ENCODE data around the gene MACO1. TPM values are rescaled to one million over a fixed set of nuclear protein-coding genes. Genes with fewer than 3 reads are reported as not detected.
"Not testable (repeated sequence)": the region's sequence is repeated elsewhere in the genome, so short reads cannot be mapped to it uniquely, and the experiment has no call there.

MACO1 gene
- polyA plus RNA-seq (2013, experiment 1 of 2): 14.5 TPM
- polyA plus RNA-seq (2013, experiment 2 of 2): 16.1 TPM

- Histone ChIP-seq H3K36me3 (replicated peaks in 1 of 2; ENCODE audit: control insufficient read depth in 2 of 2, insufficient read depth in 2 of 2, low read length in 2 of 2) (no peaks in the 10 kb centered on the region), H2AK5ac (ENCODE audit: low read depth, low read length) (peak within 1 kb of the TSS; percentile 5), H3K9me3 (replicated peaks in 1 of 2; ENCODE audit: control insufficient read depth in 2 of 2, insufficient read depth in 1 of 2, low read depth in 1 of 2, low read length in 2 of 2) (no peaks in the 10 kb centered on the region), H3K4ac (ENCODE audit: low read length) (no peak within 1 kb of the TSS), H3K27me3 (ENCODE audit: control insufficient read depth in 3 of 3, insufficient read depth in 3 of 3, low read depth in 1 of 3, low read length in 3 of 3) (no peaks in the 10 kb centered on the region), H2BK120ac (ENCODE audit: low read depth, low read length) (no peak within 1 kb of the TSS), H2AFZ (ENCODE audit: low read length) (peak within 1 kb of the TSS; percentile 95), H3K23ac (ENCODE audit: low read depth, low read length, poor library complexity) (no peak within 1 kb of the TSS), H2BK5ac (ENCODE audit: low read length) (peak within 1 kb of the TSS; percentile 15), H2BK12ac (ENCODE audit: low read length) (no peak within 1 kb of the TSS), H3K27ac (replicated peaks; ENCODE audit: low read length) (no peak within 1 kb of the TSS), H3K4me1 (ENCODE audit: control insufficient read depth in 2 of 2, insufficient read depth in 1 of 2, low read depth in 1 of 2, low read length in 2 of 2) (no peaks in the 10 kb centered on the region), H2BK15ac (ENCODE audit: low read length) (no peak within 1 kb of the TSS), H3K14ac (ENCODE audit: low read length) (peak within 1 kb of the TSS; percentile 12), H3K4me3 (ENCODE audit: low read length in 2 of 2) (peak within 1 kb of the TSS; percentile 67 to 96), H4K8ac (ENCODE audit: low read depth, low read length) (no peak within 1 kb of the TSS), H3K18ac (ENCODE audit: low read length) (peak within 1 kb of the TSS; percentile 93), H3K9ac (ENCODE audit: low read depth, low read length, poor library complexity) (peak within 1 kb of the TSS; percentile 75), H3K79me1 (ENCODE audit: low read depth, low read length) (peaks cover 3% of the 10 kb centered on the region), H3K4me2 (ENCODE audit: insufficient read depth, low read length, poor library complexity, severe bottlenecking) (peak within 1 kb of the TSS; percentile 78), H4K91ac (ENCODE audit: low read depth, low read length, poor library complexity) (no peak within 1 kb of the TSS)
- peak; percentile 97 for DNase-seq (ENCODE audit: low spot score)
- WGBS, 2 donors (ENCODE audit: extremely low coverage in 2 of 2, insufficient read length in 2 of 2, insufficient replicate concordance in 1 of 2): no CpG with 5 or more reads among the region's 87 CpGs
These were observed at the start of gene MACO1 for GRCh38 chr1:25430073-25430966. Gene MACO1 (plus strand): TSS chr1:25430897. CDS start chr1:25431099, 202 bp downstream.

- not testable (repeated sequence) for H3K4me2 ChIP-seq (ENCODE audit: insufficient read depth, low read length, poor library complexity, severe bottlenecking); H2BK12ac ChIP-seq (ENCODE audit: low read length); H2BK5ac ChIP-seq (ENCODE audit: low read length); H3K4me3 ChIP-seq (ENCODE audit: low read length in 2 of 2); H3K36me3 ChIP-seq (replicated peaks in 1 of 2; ENCODE audit: control insufficient read depth in 2 of 2, insufficient read depth in 2 of 2, low read length in 2 of 2); H2BK15ac ChIP-seq (ENCODE audit: low read length); H3K18ac ChIP-seq (ENCODE audit: low read length); H3K9me3 ChIP-seq (replicated peaks in 1 of 2; ENCODE audit: control insufficient read depth in 2 of 2, insufficient read depth in 1 of 2, low read depth in 1 of 2, low read length in 2 of 2); H3K14ac ChIP-seq (ENCODE audit: low read length); H3K4ac ChIP-seq (ENCODE audit: low read length); H3K27ac ChIP-seq (replicated peaks; ENCODE audit: low read length); H3K79me1 ChIP-seq (ENCODE audit: low read depth, low read length); DNase-seq (ENCODE audit: low spot score); H3K23ac ChIP-seq (ENCODE audit: low read depth, low read length, poor library complexity); H3K4me1 ChIP-seq (ENCODE audit: control insufficient read depth in 2 of 2, insufficient read depth in 1 of 2, low read depth in 1 of 2, low read length in 2 of 2); H2BK120ac ChIP-seq (ENCODE audit: low read depth, low read length); H3K9ac ChIP-seq (ENCODE audit: low read depth, low read length, poor library complexity); H3K27me3 ChIP-seq (ENCODE audit: control insufficient read depth in 3 of 3, insufficient read depth in 3 of 3, low read depth in 1 of 3, low read length in 3 of 3); H4K8ac ChIP-seq (ENCODE audit: low read depth, low read length); H2AFZ ChIP-seq (ENCODE audit: low read length); H4K91ac ChIP-seq (ENCODE audit: low read depth, low read length, poor library complexity); H2AK5ac ChIP-seq (ENCODE audit: low read depth, low read length)
- no CpG with 5 or more reads among the region's 1 CpG for WGBS, 2 donors (ENCODE audit: extremely low coverage in 2 of 2, insufficient read length in 2 of 2, insufficient replicate concordance in 1 of 2)
These were observed 48.2 kb upstream of the MACO1 start for GRCh38 chr1:25382543-25382942.

- not testable (repeated sequence) for H3K18ac ChIP-seq (ENCODE audit: low read length); H3K9ac ChIP-seq (ENCODE audit: low read depth, low read length, poor library complexity); H3K27ac ChIP-seq (replicated peaks; ENCODE audit: low read length); H3K9me3 ChIP-seq (replicated peaks in 1 of 2; ENCODE audit: control insufficient read depth in 2 of 2, insufficient read depth in 1 of 2, low read depth in 1 of 2, low read length in 2 of 2); H3K4me3 ChIP-seq (ENCODE audit: low read length in 2 of 2); H3K14ac ChIP-seq (ENCODE audit: low read length); H2BK120ac ChIP-seq (ENCODE audit: low read depth, low read length); H3K23ac ChIP-seq (ENCODE audit: low read depth, low read length, poor library complexity); H2BK5ac ChIP-seq (ENCODE audit: low read length); H3K4ac ChIP-seq (ENCODE audit: low read length); H4K91ac ChIP-seq (ENCODE audit: low read depth, low read length, poor library complexity); H3K4me2 ChIP-seq (ENCODE audit: insufficient read depth, low read length, poor library complexity, severe bottlenecking); H3K4me1 ChIP-seq (ENCODE audit: control insufficient read depth in 2 of 2, insufficient read depth in 1 of 2, low read depth in 1 of 2, low read length in 2 of 2); H2BK12ac ChIP-seq (ENCODE audit: low read length); H2AFZ ChIP-seq (ENCODE audit: low read length); H3K27me3 ChIP-seq (ENCODE audit: control insufficient read depth in 3 of 3, insufficient read depth in 3 of 3, low read depth in 1 of 3, low read length in 3 of 3); DNase-seq (ENCODE audit: low spot score); H4K8ac ChIP-seq (ENCODE audit: low read depth, low read length); H3K79me1 ChIP-seq (ENCODE audit: low read depth, low read length); H2AK5ac ChIP-seq (ENCODE audit: low read depth, low read length); H2BK15ac ChIP-seq (ENCODE audit: low read length); H3K36me3 ChIP-seq (replicated peaks in 1 of 2; ENCODE audit: control insufficient read depth in 2 of 2, insufficient read depth in 2 of 2, low read length in 2 of 2)
- no CpG with 5 or more reads among the region's 1 CpG for WGBS, 2 donors (ENCODE audit: extremely low coverage in 2 of 2, insufficient read length in 2 of 2, insufficient replicate concordance in 1 of 2)
These were observed 47.6 kb upstream of the MACO1 start for GRCh38 chr1:25383090-25383489.

GRCh38 chr1:25383875-25384274 is 46.8 kb upstream of the MACO1 start:
- H3K9ac ChIP-seq (ENCODE audit: low read depth, low read length, poor library complexity); H3K4me2 ChIP-seq (ENCODE audit: insufficient read depth, low read length, poor library complexity, severe bottlenecking); H3K79me1 ChIP-seq (ENCODE audit: low read depth, low read length); H2BK15ac ChIP-seq (ENCODE audit: low read length); H4K91ac ChIP-seq (ENCODE audit: low read depth, low read length, poor library complexity); H4K8ac ChIP-seq (ENCODE audit: low read depth, low read length); H3K18ac ChIP-seq (ENCODE audit: low read length); H2AK5ac ChIP-seq (ENCODE audit: low read depth, low read length); H2BK5ac ChIP-seq (ENCODE audit: low read length); H3K36me3 ChIP-seq (replicated peaks in 1 of 2; ENCODE audit: control insufficient read depth in 2 of 2, insufficient read depth in 2 of 2, low read length in 2 of 2); H3K4me3 ChIP-seq (ENCODE audit: low read length in 2 of 2); H3K4me1 ChIP-seq (ENCODE audit: control insufficient read depth in 2 of 2, insufficient read depth in 1 of 2, low read depth in 1 of 2, low read length in 2 of 2); H3K27ac ChIP-seq (replicated peaks; ENCODE audit: low read length); DNase-seq (ENCODE audit: low spot score); H2BK120ac ChIP-seq (ENCODE audit: low read depth, low read length); H3K9me3 ChIP-seq (replicated peaks in 1 of 2; ENCODE audit: control insufficient read depth in 2 of 2, insufficient read depth in 1 of 2, low read depth in 1 of 2, low read length in 2 of 2); H3K4ac ChIP-seq (ENCODE audit: low read length); H3K27me3 ChIP-seq (ENCODE audit: control insufficient read depth in 3 of 3, insufficient read depth in 3 of 3, low read depth in 1 of 3, low read length in 3 of 3); H2BK12ac ChIP-seq (ENCODE audit: low read length); H3K23ac ChIP-seq (ENCODE audit: low read depth, low read length, poor library complexity); H3K14ac ChIP-seq (ENCODE audit: low read length); H2AFZ ChIP-seq (ENCODE audit: low read length): not testable (repeated sequence)
- no CpG with 5 or more reads among the region's 1 CpG for WGBS, 2 donors (ENCODE audit: extremely low coverage in 2 of 2, insufficient read length in 2 of 2, insufficient replicate concordance in 1 of 2)
